GM12874 (cell line): ENCODE results near the gene FOXK1.

ENCODE experiments used
- TF ChIP-seq, protein P1 (sequence below): IDR thresholded peaks from 2 replicates; pipeline ENCODE4 v1.5.1; 2011; ENCODE audit warnings: low read depth, mild to moderate bottlenecking, control low read depth, low read length, moderate library complexity; ENCODE audit not compliant: insufficient read depth

Gene FOXK1

DNA sequence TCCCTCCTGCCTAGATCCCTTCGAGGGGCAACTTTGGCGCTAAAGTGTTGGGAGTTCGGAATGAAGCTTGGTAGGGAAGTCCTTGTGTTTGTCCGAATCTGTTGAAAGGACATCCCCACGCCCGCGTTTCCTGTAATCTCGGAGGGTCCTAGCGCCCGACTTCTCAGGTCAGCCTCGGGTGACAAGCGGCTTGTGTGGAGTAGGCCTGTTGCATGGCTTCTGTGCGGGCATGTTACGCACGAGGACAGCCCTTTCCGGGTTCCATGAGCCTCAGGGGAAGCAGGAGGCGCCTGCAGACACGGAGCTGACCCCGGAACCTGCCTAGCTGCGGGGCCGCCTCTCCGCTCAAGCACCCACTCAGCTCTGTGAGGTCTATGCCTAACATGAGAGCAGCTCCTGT is 64.9 kb downstream of the FOXK1 start:
- TF ChIP-seq, protein P1, sequence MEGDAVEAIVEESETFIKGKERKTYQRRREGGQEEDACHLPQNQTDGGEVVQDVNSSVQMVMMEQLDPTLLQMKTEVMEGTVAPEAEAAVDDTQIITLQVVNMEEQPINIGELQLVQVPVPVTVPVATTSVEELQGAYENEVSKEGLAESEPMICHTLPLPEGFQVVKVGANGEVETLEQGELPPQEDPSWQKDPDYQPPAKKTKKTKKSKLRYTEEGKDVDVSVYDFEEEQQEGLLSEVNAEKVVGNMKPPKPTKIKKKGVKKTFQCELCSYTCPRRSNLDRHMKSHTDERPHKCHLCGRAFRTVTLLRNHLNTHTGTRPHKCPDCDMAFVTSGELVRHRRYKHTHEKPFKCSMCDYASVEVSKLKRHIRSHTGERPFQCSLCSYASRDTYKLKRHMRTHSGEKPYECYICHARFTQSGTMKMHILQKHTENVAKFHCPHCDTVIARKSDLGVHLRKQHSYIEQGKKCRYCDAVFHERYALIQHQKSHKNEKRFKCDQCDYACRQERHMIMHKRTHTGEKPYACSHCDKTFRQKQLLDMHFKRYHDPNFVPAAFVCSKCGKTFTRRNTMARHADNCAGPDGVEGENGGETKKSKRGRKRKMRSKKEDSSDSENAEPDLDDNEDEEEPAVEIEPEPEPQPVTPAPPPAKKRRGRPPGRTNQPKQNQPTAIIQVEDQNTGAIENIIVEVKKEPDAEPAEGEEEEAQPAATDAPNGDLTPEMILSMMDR = no peak

DNA sequence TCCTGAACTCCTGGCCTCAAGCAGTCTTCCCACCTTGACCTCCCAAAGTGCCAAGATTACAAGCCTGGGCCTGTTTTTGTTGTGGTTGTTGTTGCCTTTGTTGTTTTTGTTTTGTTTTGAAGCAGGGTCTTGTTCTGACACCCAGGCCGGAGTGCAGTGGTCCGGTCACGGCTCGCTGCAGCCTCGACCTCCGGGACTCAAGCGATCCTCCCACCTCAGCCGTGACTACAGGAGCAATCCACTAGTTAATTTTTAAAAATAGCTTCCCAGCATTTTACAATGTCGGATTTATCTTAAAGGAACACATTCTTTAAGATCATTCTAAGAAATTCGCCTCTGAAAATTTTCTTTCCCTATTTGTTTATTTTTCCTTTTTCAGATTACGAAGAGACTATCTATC is 65.7 kb downstream of the FOXK1 start:
- TF ChIP-seq, protein P1 = no peak

DNA sequence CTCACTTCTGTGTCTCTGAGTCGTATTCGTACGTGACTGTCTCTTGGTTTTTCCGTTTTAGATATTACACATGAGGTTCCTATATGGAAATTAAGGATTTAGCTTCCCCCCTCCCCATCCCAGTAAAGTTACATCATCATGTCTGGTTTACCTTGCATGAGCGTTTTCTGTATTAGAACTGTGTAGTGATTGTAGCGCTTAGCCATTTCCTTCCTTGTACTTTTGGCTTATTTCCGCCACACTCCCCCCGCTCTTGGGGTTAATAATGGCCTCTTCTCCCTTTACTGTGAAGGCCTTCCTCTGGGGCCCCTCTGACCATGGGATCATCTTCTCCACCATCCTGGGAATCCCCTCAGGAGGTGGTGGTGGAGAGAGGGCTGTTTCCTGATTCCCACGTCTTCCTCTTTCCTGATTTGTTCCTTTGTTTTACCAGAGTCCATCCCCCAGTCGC is 66.2 kb downstream of the FOXK1 start:
- TF ChIP-seq, protein P1 = no peak

DNA sequence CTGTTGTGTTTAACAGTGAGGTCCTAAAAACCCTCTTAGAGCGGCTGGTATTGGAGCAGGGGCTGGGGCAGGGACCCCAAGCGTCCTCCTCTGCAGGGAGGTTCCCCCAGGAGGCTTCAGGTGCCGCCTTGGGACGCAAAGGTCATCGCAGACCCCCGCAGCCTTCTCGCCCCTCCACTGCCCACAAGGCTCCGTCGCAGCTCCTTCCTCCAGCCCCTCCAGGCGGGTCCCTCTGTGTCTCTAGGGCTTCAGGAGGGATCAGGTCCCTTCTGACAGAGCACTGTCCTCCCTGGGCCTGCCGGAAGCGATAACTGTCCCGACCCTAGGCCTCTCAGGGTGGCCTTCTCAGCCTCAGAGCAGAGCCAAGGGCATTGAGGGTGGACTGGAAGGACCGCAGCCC is 67.3 kb downstream of the FOXK1 start:
- TF ChIP-seq, protein P1 = no peak

DNA sequence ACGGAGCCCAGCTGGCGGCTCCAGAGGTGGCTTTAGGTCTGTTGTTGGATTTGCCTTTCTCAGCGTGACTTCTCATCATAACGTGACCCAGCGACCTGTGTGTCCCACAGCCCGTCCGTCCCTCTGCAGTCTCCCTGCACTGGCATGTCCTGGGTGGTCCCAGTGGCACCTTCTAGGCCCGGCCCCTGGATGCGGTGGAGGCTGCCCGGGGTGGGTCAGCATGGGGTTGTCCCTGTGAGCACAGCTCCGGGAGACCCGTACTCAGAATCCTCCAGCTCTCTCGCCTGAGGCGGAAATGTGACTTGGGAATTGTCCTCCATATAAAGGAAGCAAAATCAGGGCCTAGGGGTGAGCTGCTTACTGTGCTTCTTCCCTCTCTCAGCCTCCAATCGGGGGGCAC is 67.7 kb downstream of the FOXK1 start:
- TF ChIP-seq, protein P1 = no peak

DNA sequence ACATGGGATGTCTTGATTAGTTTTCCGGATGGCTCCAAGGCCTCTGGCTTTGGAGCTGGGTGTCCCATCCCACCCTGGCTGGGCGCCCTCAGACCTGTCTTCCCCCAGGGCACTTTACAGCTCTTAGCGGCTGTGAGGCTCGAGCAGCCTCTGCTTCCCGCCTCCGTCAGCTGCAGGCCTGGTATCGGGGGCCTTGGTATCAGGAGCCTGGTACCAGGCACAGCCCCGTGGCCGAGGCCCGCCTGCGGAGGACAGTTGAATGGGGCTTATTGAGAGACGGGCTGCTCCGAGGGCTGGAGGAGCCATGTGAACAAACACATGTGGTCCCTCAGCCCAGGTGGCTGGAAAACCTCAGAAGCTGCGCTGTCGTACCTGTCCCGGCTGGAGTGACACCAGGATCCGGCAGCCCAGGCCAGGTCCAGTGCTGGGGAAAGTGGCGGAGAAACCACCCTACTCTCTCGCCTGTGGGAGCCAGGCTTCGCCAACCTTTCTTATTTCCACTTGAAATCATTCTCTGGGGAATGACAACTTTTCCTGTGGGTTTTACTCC is 69.4 kb downstream of the FOXK1 start:
- TF ChIP-seq, protein P1 = no peak

DNA sequence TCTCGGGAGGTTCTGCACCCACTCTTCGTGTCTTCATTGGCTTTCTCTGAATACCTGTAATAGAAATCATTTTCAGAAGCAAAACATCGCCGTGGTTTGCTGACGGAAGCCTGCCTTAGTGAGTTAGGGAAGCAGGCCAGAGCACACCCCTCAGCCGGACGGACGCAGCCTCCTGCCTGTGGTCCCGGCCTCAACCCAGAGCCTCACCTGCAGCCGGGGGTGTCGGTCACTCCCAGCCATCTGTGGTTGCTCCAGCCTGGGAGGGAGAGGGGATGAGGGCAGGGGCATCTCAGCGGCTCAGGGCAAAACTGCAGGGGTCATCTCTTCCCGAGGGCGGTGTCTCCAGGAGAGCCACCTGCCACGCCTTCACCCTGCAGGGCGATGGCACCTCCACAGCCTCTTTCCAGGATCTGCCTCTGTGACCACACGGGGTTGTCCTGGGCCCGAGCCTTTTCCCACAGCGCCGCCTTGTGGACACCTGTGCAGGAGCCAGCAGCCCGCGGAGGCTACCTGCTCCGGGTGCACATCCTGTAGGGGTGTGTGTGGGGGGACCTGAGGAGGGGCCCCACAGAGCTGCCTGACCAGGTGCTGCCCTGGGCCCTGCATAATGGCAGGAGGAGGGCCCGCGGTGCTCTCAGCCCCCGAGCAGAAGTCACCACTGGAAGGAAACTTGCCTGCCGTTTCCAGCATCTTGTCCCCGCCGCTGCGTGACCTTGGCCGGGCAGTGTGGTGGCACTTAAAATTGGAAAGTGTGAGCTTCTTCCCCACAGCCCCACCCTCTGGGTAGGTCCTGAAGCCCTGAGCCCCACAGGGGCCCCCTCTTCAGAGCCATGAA is 71.7 kb downstream of the FOXK1 start:
- TF ChIP-seq, protein P1 = peak; percentile 96
